H9 (cell line): ENCODE results near the gene RTN1. TPM values are rescaled to one million over a fixed set of nuclear protein-coding genes. Genes with fewer than 3 reads are reported as not detected.

Experiments
- DNase-seq: peaks from one replicate; pipeline ENCODE4 v3.0.0-alpha.2; 2017
- H2AFZ ChIP-seq: one replicate; pipeline ENCODE4 v1.6.1; 2013; ENCODE audit warnings: mild to moderate bottlenecking, low read length, control low read depth, moderate library complexity
- H2AK5ac ChIP-seq: 2 replicates; pipeline ENCODE4 v1.6.1; 2013; ENCODE audit warnings: low read length, control low read depth, mixed read lengths; ENCODE audit not compliant: insufficient read length
- H2BK120ac ChIP-seq: one replicate; pipeline ENCODE4 v1.6.1; 2013; ENCODE audit warnings: low read depth, mild to moderate bottlenecking, low read length, control low read depth, inconsistent platforms; ENCODE audit not compliant: poor library complexity, severe bottlenecking
- H2BK12ac ChIP-seq: 2 replicates; pipeline ENCODE4 v1.6.1; 2013; ENCODE audit warnings: low read length, control low read depth, mixed read lengths, low read depth; ENCODE audit not compliant: insufficient read length
- H2BK15ac ChIP-seq: 2 replicates; pipeline ENCODE4 v1.6.1; 2013; ENCODE audit warnings: low read depth, low read length, control low read depth
- H2BK20ac ChIP-seq: one replicate; pipeline ENCODE4 v1.6.1; 2013; ENCODE audit warnings: low read depth, mild to moderate bottlenecking, low read length, control low read depth, inconsistent platforms; ENCODE audit not compliant: poor library complexity, severe bottlenecking
- H2BK5ac ChIP-seq: 2 replicates; pipeline ENCODE4 v1.6.1; 2013; ENCODE audit warnings: low read length, control low read depth, mixed read lengths; ENCODE audit not compliant: insufficient read length
- H3K14ac ChIP-seq: 2 replicates; pipeline ENCODE4 v1.6.1; 2013; ENCODE audit warnings: low read length, control low read depth; ENCODE audit not compliant: insufficient read depth
- H3K18ac ChIP-seq: 2 replicates; pipeline ENCODE4 v1.6.1; 2013; ENCODE audit warnings: low read depth, mild to moderate bottlenecking, mixed read lengths, low read length, control low read depth; ENCODE audit not compliant: insufficient read length
- H3K23ac ChIP-seq: 2 replicates; pipeline ENCODE4 v1.6.1; 2013; ENCODE audit warnings: low read length, control low read depth, mixed read lengths, low read depth; ENCODE audit not compliant: insufficient read length
- H3K23me2 ChIP-seq: 2 replicates; pipeline ENCODE4 v1.6.1; 2013; ENCODE audit warnings: low read depth, mild to moderate bottlenecking, mixed read lengths, low read length, control low read depth; ENCODE audit not compliant: insufficient read length, poor library complexity, severe bottlenecking
- H3K27ac ChIP-seq: 2 replicates; pipeline ENCODE4 v1.5.1; 2013; ENCODE audit warnings: low read length, control low read depth, mixed read lengths, low read depth; ENCODE audit not compliant: insufficient read length
- H3K27me3 ChIP-seq: 2 replicates; pipeline ENCODE4 v1.6.1; 2013; ENCODE audit warnings: low read length, control low read depth, inconsistent platforms; ENCODE audit not compliant: insufficient read depth
- H3K4ac ChIP-seq: 2 replicates; pipeline ENCODE4 v1.6.1; 2013; ENCODE audit warnings: low read depth, mild to moderate bottlenecking, control low read depth, inconsistent platforms, low read length, moderate library complexity
- H3K4me1 ChIP-seq: 2 replicates; pipeline ENCODE4 v1.6.1; 2013; ENCODE audit warnings: low read length, control low read depth, inconsistent platforms; ENCODE audit not compliant: insufficient read depth
- H3K4me2 ChIP-seq: 2 replicates; pipeline ENCODE4 v1.6.1; 2013; ENCODE audit warnings: low read length, control low read depth, mixed read lengths; ENCODE audit not compliant: insufficient read length, insufficient read depth
- H3K56ac ChIP-seq: 2 replicates; pipeline ENCODE4 v1.6.1; 2013; ENCODE audit warnings: low read depth, mild to moderate bottlenecking, mixed read lengths, low read length, control low read depth; ENCODE audit not compliant: insufficient read length
- H3K79me1 ChIP-seq: 2 replicates; pipeline ENCODE4 v1.6.1; 2013; ENCODE audit warnings: low read depth, mild to moderate bottlenecking, moderate library complexity, low read length, control low read depth, inconsistent platforms; ENCODE audit not compliant: insufficient read depth, poor library complexity, severe bottlenecking
- H3K79me2 ChIP-seq: 2 replicates; pipeline ENCODE4 v1.6.1; 2013; ENCODE audit warnings: low read length, control low read depth, inconsistent platforms; ENCODE audit not compliant: insufficient read depth
- H3K9ac ChIP-seq: 2 replicates; pipeline ENCODE4 v1.6.1; 2013; ENCODE audit warnings: low read length, control low read depth, mixed read lengths; ENCODE audit not compliant: insufficient read length; ENCODE audit errors: extremely low read depth
- H3K9me3 ChIP-seq: one replicate; pipeline ENCODE4 v1.6.1; 2013; ENCODE audit warnings: low read depth, low read length, inconsistent platforms; ENCODE audit not compliant: control insufficient read depth
- H3T11ph ChIP-seq: one replicate; pipeline ENCODE4 v1.6.1; 2013; ENCODE audit warnings: mild to moderate bottlenecking, low read length, control low read depth, inconsistent platforms
- H4K20me1 ChIP-seq: one replicate; pipeline ENCODE4 v1.6.1; 2013; ENCODE audit not compliant: control insufficient read depth, insufficient read length, insufficient read depth
- H4K5ac ChIP-seq: 2 replicates; pipeline ENCODE4 v1.6.1; 2013; ENCODE audit warnings: low read depth, mild to moderate bottlenecking, mixed read lengths, low read length, control low read depth; ENCODE audit not compliant: insufficient read length
- H4K8ac ChIP-seq: replicated peaks from 2 replicates; pipeline ENCODE4 v1.6.1; 2013; ENCODE audit warnings: low read length, control low read depth, mixed read lengths, low read depth; ENCODE audit not compliant: insufficient read length
- H4K91ac ChIP-seq: 2 replicates; pipeline ENCODE4 v1.6.1; 2013; ENCODE audit warnings: low read depth, mild to moderate bottlenecking, moderate library complexity, mixed read lengths, low read length, control low read depth; ENCODE audit not compliant: insufficient read length
- H3K27ac Mint-ChIP-seq, 3 experiments: 2 replicates in 2 of 3; 3 replicates in 1 of 3; pipeline ENCODE4 v1.8.0; 2020 to 2021; ENCODE audit warnings: mixed read lengths in 3 of 3, mild to moderate bottlenecking in 1 of 3, moderate library complexity in 1 of 3
- H3K27me3 Mint-ChIP-seq: 2 replicates; pipeline ENCODE4 v1.8.0; 2021; ENCODE audit warnings: low read depth, mild to moderate bottlenecking, moderate library complexity, mixed read lengths
- H3K36me3 Mint-ChIP-seq, 3 experiments: 2 replicates in 2 of 3; 3 replicates in 1 of 3; pipeline ENCODE4 v1.8.0; 2020 to 2021; ENCODE audit warnings: low read depth in 3 of 3, mixed read lengths in 3 of 3; ENCODE audit not compliant: insufficient read depth in 1 of 3
- H3K4me1 Mint-ChIP-seq, 2 experiments: 2 replicates each; pipeline ENCODE4 v1.8.0; 2020; ENCODE audit warnings: mixed read lengths in 2 of 2
- H3K4me3 Mint-ChIP-seq, 2 experiments: 2 replicates in 1 of 2; 3 replicates in 1 of 2; pipeline ENCODE4 v1.8.0; 2020 to 2021; ENCODE audit warnings: mild to moderate bottlenecking in 2 of 2, mixed read lengths in 2 of 2, moderate library complexity in 1 of 2
- H3K9me3 Mint-ChIP-seq, 2 experiments: 2 replicates in 1 of 2; 3 replicates in 1 of 2; pipeline ENCODE4 v1.8.0; 2020; ENCODE audit warnings: mild to moderate bottlenecking in 2 of 2, mixed read lengths in 2 of 2, moderate library complexity in 1 of 2
- CTCF ChIP-seq: fragments of 200-600 bp; sonication (generic); conservative IDR thresholded peaks from 3 replicates; pipeline ENCODE4 v1.8.0; 2021; ENCODE audit warnings: antibody characterized with exemption, mild to moderate bottlenecking
- total RNA-seq: library from RNA; stranded (reverse); gene quantifications from 2 replicates; pipeline ENCODE4 v1.2.1, GENCODE V29; 2021

RTN1 gene
- total RNA-seq, 1 experiment from 2014 or later = 1.8 TPM

- no peak overlapping the region for H3K9ac ChIP-seq
- no peak overlapping the region for H3K27ac Mint-ChIP-seq
Observed at GRCh38 chr14:59753512-59753911, 117.1 kb downstream of the RTN1 start.

More at GRCh38 chr14:59753512-59753911, 117.1 kb downstream of the RTN1 start:
- Histone ChIP-seq H4K20me1 (no peaks in the 10 kb centered on the region), H4K8ac (no peak overlapping the region), H2BK120ac (no peak overlapping the region), H3K56ac (no peak overlapping the region), H4K5ac (no peak overlapping the region), H3K27me3 (no peaks in the 10 kb centered on the region), H2AFZ (no peak overlapping the region), H3K18ac (no peak overlapping the region), H2BK5ac (no peak overlapping the region), H3K4ac (no peak overlapping the region), H3K79me2 (no peaks in the 10 kb centered on the region), H3T11ph (no peak overlapping the region), H4K91ac (no peak overlapping the region), H3K79me1 (no peaks in the 10 kb centered on the region), H3K4me1 (no peaks in the 10 kb centered on the region; the same call in 1 of the 2 replicates), H3K14ac (no peak overlapping the region), H3K4me2 (no peak overlapping the region), H3K23ac (no peak overlapping the region), H3K27ac (no peak overlapping the region), H3K23me2 (no peaks in the 10 kb centered on the region), H2AK5ac (no peak overlapping the region), H2BK15ac (no peak overlapping the region), H2BK20ac (no peak overlapping the region), H2BK12ac (no peak overlapping the region), H3K9me3 (no peaks in the 10 kb centered on the region)
- no peak for TF ChIP-seq CTCF
- Mint-ChIP-seq H3K36me3 (no peaks in the 10 kb centered on the region), H3K9me3 (no peaks in the 10 kb centered on the region), H3K4me3 (no peak overlapping the region), H3K27me3 (no peaks in the 10 kb centered on the region), H3K4me1 (peaks cover 6 to 10% of the 10 kb centered on the region in 2 experiments)
- DNase-seq = no peak
